Activated naive CD4-positive, alpha-beta T cell treated with anti-CD3 and anti-CD28 coated beads, Interleukin-2, amount 50 U/mL, for 24 hours (primary cell): ENCODE data around the gene RREB1.
"Not testable (repeated sequence)": the region's sequence is repeated elsewhere in the genome, so short reads cannot be mapped to it uniquely, and the experiment has no call there.

Experiments
- H3K27ac Mint-ChIP-seq: one replicate; pipeline ENCODE4 v1.8.0; 2021; ENCODE audit warnings: mild to moderate bottlenecking, mixed read lengths
- H3K27me3 Mint-ChIP-seq: one replicate; pipeline ENCODE4 v1.8.0; 2021; ENCODE audit warnings: mixed read lengths
- H3K36me3 Mint-ChIP-seq: one replicate; pipeline ENCODE4 v1.8.0; 2021; ENCODE audit warnings: mixed read lengths
- H3K4me1 Mint-ChIP-seq: one replicate; pipeline ENCODE4 v1.8.0; 2021; ENCODE audit warnings: mixed read lengths
- H3K4me3 Mint-ChIP-seq: one replicate; pipeline ENCODE4 v1.8.0; 2021; ENCODE audit warnings: mild to moderate bottlenecking, mixed read lengths
- H3K9me3 Mint-ChIP-seq: one replicate; pipeline ENCODE4 v1.8.0; 2021; ENCODE audit warnings: mixed read lengths

The RREB1 gene

DNA sequence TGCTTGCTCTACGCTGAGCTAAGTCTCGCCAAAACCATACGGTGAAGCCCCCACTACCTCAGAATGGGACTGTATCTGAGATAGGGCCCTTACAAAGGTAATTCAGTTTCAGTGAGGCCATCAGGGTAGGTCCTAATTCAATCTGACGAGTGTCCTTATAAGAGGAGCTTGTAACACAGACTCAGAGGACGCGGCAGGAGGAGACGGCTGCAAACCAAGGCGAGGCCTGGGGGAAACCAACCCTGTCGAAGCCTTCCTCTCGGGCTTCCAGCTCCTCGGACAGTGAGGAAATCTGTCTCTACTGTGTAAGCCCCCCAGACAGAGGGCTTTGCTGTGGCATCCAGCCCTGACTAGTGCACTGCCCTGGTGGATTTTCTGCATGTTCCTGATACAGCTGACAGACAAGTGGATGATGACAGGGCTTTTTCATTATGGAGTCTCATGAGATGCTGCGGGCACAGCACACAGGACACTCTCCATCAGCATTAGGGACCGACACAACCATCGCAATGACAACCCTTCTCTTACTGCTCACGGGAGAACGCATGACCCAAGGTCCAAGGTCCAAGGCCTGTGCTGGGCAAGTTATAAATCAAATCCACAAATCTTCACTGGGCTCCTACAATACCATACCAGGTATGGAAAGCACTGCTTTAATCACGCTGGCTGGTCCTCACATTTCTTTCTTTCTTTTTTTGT, 157.1 kb downstream of the RREB1 start:
- Mint-ChIP-seq H3K9me3 (no peaks in the 10 kb centered on the region), H3K4me1 (peaks cover 17% of the 10 kb centered on the region), H3K4me3 (no peak overlapping the region), H3K27ac (no peak overlapping the region), H3K36me3 (no peaks in the 10 kb centered on the region), H3K27me3 (peaks cover 8% of the 10 kb centered on the region)

DNA sequence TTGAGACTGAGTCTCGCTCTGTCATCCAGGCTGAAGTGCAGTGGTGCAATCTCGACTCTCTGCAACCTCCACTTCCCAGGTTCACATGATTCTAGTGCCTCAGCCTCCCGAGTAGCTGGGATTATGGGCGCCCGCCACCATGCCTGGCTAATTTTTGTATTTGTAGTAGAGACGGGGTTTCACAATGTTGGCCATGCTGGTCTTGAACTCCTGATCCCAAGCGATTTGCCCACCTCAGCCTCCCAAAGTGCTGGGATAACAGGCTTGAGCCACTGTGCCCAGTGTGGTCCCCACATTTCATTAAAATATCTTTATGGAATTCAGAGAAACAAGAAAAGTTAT, 157.6 kb downstream of the RREB1 start:
- H3K27ac Mint-ChIP-seq, H3K9me3 Mint-ChIP-seq, H3K27me3 Mint-ChIP-seq, H3K4me3 Mint-ChIP-seq, H3K36me3 Mint-ChIP-seq: not testable (repeated sequence)
- peaks cover 16% of the 10 kb centered on the region for H3K4me1 Mint-ChIP-seq

DNA sequence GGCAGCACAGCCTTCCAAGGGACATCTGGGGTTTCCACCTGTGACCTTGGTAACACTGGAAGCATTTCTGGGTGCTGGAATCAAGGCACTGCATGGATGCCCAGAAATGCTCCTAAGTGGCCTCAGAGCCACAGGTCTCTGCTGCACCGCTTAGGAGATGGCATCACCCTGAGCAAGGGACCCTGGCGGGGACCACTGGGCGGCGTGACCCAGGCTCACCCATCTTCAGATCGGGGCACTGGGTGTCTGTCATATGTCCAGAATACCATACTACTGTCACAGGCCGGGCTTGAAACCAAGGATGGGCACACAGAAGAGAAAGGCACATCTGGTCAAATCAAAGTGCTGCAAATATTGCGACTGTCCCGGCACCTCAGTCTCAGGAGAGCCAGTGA, 159.3 kb downstream of the RREB1 start:
- Mint-ChIP-seq H3K36me3 (no peaks in the 10 kb centered on the region), H3K9me3 (no peaks in the 10 kb centered on the region), H3K27ac (no peak overlapping the region), H3K4me1 (peaks cover 4% of the 10 kb centered on the region), H3K4me3 (no peak overlapping the region), H3K27me3 (no peaks in the 10 kb centered on the region)

DNA sequence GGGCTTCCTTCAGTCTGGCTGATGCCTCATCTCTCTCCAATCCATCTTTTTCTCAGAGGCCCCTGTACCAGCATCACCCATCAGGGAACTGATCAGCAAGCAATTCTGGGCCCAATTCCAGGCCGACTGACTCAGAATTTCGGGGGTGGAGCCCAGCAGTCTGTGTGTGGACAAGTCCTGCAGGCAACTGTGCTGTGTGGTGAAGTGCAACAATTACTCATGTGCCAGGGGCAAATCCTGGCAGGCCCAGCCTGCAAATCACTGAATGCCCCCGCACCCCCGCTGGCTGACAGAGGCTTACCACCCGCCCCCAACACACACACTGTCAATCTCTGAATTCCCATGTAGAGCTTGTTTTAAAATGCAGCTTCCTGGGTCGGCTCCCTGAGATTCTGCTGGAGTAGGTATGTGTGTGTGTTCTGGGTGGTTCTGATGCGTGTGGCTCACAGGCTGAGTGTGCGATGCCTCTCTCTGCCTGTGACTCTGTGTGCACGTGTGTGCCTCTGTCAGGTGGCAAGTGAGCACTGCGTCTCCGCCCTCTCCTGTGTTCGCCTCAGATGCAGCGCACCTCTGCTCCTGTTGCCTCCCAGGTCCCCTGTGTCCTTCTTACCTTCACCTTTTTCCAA, 159.8 kb downstream of the RREB1 start:
- Mint-ChIP-seq H3K27me3 (no peaks in the 10 kb centered on the region), H3K36me3 (no peaks in the 10 kb centered on the region), H3K27ac (no peak overlapping the region), H3K4me1 (no peaks in the 10 kb centered on the region), H3K4me3 (no peak overlapping the region), H3K9me3 (no peaks in the 10 kb centered on the region)

DNA sequence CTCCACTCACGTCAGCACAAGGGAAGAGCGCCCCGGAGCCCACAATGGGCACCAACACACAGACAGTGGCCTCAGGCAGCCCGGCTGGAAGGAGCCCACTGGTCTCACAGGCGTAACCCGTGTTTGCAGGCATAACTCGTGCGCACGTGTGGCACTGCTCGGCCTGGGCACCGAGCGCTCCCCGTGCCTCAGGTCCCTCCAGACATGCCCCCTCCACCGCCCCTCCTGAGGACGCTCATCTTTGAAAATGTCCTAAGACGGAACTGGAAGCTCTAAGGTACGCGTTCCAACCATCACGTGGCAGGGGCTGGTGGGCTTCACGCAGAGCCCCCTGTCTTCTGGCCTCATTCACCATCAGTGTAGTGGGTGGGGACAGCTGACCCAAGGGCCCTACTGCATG, 160.6 kb downstream of the RREB1 start:
- Mint-ChIP-seq H3K9me3 (no peaks in the 10 kb centered on the region), H3K27me3 (no peaks in the 10 kb centered on the region), H3K4me3 (no peak overlapping the region), H3K27ac (no peak overlapping the region), H3K4me1 (no peaks in the 10 kb centered on the region), H3K36me3 (no peaks in the 10 kb centered on the region)

DNA sequence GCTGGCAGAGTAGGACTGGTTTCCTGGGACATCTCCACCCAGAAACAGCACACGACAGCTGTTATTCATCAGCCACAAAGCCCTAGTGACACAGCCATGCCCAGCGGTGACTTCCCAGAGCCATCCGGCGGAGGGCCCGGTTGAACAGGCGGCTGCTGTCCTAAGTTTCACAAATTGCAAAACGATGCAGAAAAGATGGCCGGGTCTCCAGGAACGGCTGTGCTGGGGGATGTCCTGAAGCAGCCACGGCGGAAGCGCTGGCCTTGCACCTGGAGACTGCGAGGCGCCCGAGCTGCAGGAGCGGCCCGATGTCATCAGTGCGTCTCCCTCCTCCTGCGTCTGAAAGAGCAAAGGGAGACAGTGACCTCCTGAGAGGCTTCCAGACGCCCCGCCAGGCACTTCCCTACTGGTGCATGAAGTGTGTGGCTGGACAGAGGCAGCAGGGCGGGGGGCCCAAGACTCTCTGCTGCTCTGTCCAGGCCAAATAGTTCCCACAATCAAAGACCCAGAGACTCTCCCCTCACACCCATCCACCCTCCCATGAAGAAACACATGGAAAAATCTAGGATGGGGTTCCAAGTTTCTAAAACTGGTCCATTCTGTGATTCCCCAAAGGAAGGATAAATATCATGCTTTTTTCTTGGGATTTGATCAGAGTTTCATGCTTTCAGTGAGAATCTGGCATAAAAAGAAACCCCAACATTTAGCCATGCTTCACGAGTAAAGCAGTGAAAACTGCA, 161.2 kb downstream of the RREB1 start:
- no peak overlapping the region for H3K4me3 Mint-ChIP-seq

DNA sequence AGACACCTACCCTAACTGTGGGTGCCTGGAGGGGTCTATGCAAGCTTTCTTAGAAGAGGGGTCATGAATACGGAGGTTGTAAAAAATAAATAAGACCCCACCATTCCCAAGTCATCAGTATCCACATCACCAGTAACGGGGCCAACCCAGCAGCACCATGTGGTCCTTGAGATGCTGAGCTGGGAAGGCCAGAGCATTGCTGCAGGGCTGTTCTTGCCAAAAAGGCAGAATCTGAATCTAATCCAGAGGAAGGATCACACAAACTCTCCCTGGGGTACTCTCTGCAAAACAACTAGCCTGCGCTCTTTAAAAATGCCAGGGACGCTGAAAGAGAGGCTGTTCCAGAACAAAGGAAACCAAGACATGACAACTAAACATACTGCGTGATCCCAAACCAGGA, 162.1 kb downstream of the RREB1 start:
- no peak overlapping the region for H3K4me3 Mint-ChIP-seq
- no peaks in the 10 kb centered on the region for H3K9me3 Mint-ChIP-seq
- H3K4me1 Mint-ChIP-seq = no peaks in the 10 kb centered on the region
- H3K27ac Mint-ChIP-seq = no peak overlapping the region
- no peaks in the 10 kb centered on the region for H3K36me3 Mint-ChIP-seq
- no peaks in the 10 kb centered on the region for H3K27me3 Mint-ChIP-seq

More for the DNA sequence above, 161.2 kb downstream of the RREB1 start:
- no peaks in the 10 kb centered on the region for H3K4me1 Mint-ChIP-seq
- no peaks in the 10 kb centered on the region for H3K9me3 Mint-ChIP-seq
- no peaks in the 10 kb centered on the region for H3K36me3 Mint-ChIP-seq
- H3K27me3 Mint-ChIP-seq = no peaks in the 10 kb centered on the region
- no peak overlapping the region for H3K27ac Mint-ChIP-seq

DNA sequence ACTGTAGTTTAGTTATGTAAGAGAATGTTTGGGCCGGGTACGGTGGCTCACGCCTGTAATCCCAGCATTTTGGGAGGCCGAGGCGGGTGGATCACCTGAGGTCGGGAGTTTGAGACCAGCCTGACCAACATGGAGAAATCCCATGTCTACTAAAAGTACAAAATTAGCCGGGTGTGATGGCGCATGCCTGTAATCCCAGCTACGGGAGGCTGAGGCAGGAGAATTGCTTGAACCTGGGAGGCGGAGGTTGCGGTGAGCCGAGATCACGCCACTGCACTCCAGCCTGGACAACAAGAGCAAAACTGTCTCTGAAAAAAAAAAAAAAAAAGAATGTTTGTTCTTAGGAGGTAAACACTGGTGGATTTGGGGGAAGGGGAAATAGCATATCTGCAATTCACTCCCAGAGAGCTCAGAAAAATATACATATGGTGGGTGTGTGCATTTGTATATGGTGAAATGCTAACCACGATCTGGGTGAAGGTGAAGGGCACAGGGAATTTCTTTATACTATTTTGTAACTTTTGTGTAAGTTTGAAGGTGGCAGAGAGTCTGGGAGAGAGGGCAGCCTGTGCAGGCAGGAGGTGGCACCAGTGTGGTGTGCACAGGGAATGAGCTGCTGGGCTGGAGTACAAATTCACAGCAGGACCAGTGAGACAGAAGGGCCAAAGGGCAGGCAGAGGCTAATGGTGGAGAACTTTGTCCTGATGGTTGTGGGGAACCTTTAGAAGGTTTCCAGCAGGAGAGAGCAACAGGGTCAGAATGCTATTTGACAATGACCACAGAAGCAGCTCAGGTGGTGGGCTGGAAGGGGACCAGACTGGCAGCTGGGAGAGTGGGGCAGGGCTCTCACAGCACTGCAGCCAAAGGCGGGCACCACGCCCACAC, 162.8 kb downstream of the RREB1 start:
- Mint-ChIP-seq H3K4me3 (no peak overlapping the region), H3K27ac (peak overlapping the region; percentile 51), H3K9me3 (no peaks in the 10 kb centered on the region), H3K4me1 (no peaks in the 10 kb centered on the region), H3K27me3 (no peaks in the 10 kb centered on the region), H3K36me3 (no peaks in the 10 kb centered on the region)

DNA sequence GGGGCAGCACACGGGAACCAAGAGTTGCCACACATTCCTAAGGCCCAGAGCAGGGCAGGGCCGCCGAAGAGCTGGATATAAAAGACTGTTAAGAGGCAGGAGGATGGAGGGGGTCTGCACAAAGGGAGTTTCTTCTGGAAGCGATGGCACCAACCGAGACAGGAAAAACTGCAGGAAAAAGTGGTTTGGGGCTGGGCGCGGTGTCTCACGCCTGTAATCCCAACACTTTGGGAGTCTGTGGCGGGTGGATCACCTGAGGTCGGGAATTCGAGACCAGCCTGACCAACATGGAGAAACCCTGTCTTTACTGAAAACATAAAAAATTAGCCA, 163.4 kb downstream of the RREB1 start:
- no peak overlapping the region for H3K4me3 Mint-ChIP-seq
- H3K36me3 Mint-ChIP-seq = no peaks in the 10 kb centered on the region
- peaks cover 5% of the 10 kb centered on the region for H3K4me1 Mint-ChIP-seq
- H3K27ac Mint-ChIP-seq = peak overlapping the region; percentile 51
- no peaks in the 10 kb centered on the region for H3K9me3 Mint-ChIP-seq
- no peaks in the 10 kb centered on the region for H3K27me3 Mint-ChIP-seq

DNA sequence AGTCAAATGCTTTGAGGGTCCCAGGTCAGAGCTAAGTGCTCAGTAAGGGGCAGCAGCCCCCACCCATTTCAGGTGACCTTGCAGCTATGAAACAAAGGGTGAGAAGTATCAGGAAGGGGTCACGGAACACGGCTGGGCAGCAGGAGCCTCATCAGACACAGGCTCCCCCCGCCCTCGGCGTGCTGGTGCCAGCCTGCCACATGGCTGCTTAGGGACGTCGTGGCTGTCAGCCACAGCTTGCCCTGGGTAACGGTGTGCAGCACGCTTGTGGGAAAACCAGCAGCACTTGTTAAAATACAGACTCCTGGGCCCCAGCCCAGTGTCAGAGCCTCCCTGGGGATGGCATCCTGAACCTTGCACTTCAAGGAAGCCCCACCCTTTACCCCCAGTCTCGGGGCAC, 165.9 kb downstream of the RREB1 start:
- Mint-ChIP-seq H3K36me3 (no peaks in the 10 kb centered on the region), H3K4me1 (peaks cover 5% of the 10 kb centered on the region), H3K9me3 (no peaks in the 10 kb centered on the region), H3K4me3 (no peak overlapping the region), H3K27me3 (no peaks in the 10 kb centered on the region), H3K27ac (no peak overlapping the region)

DNA sequence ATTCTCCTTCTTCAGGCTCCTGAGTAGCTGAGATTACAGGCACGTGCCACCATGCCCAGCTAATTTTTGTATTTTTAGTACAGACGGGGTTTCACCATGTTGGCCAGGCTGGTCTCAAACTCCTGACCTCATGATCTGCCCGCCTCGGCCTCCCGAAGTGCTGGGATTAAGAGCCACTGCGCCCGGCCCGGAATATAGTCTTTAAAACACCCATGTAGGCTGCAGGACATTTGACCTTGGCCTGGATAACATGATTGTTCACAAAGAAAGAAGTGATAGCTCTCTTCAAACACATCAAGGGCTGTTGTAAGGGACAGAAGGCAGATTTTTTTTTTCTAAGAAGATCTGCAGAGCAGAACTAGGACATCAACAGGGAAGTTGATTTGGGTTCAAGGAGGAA, 166.8 kb downstream of the RREB1 start:
- H3K4me3 Mint-ChIP-seq, H3K27ac Mint-ChIP-seq, H3K4me1 Mint-ChIP-seq, H3K36me3 Mint-ChIP-seq, H3K27me3 Mint-ChIP-seq, H3K9me3 Mint-ChIP-seq: not testable (repeated sequence)

DNA sequence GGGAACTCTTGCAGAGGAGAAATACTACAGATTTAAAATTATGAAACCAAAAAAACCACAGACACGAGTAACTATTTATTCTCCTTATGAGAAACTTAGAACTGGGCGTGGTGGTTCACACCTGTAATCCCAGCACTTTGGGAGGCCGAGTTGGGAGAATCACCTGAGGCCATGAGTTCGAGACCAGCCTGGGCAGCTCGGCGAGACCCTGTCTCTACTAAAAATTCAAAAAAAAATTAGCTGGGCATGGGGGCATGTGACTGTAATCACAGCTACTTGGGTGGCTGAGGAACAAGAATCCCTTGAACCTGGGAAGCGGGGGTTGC, 168.4 kb downstream of the RREB1 start:
- H3K4me1 Mint-ChIP-seq = peaks cover 12% of the 10 kb centered on the region
- H3K27me3 Mint-ChIP-seq = no peaks in the 10 kb centered on the region
- no peak overlapping the region for H3K27ac Mint-ChIP-seq
- H3K36me3 Mint-ChIP-seq = no peaks in the 10 kb centered on the region
- no peak overlapping the region for H3K4me3 Mint-ChIP-seq
- H3K9me3 Mint-ChIP-seq = no peaks in the 10 kb centered on the region

DNA sequence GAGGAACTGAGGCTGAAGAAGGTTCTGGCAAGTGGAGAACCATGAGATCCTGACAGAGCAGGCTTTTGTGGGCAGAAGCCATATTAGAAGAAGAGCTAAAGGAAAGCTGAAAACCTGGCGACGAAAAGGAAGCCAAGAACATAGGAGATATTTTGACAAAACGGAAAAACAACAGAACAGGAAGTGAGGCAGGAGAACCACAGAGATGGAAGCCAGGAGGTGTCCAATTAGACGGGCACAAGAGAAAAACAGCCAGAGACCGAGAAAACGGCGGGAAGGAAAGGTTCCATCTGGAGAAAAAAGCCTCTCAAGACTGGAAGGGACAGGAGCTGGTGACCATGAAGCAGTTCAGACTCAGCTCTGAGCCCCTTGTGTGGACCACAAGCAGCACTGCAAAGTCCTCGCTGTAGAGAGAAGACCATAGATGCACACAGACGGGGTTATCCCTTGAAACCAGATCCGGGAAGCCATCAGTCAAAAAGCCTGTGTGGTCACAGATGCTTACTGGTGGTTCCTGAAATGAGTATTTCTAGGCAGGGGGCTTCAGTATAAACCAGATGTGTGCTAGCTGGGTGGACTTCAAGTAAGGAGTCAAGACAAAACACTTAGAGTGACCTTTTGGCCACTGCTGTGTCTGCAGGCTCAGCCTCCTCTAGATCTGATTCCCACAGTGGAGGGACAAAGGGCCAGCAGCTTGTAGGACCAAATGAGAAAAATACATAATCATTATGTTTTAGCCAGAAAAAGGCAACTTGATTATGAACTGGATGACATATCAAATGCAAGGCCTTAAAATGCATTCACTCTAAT, 174.5 kb downstream of the RREB1 start:
- Mint-ChIP-seq H3K4me3 (peak overlapping the region; percentile 53), H3K27me3 (no peaks in the 10 kb centered on the region), H3K36me3 (peaks cover 7% of the 10 kb centered on the region), H3K4me1 (peaks cover 32% of the 10 kb centered on the region), H3K9me3 (no peaks in the 10 kb centered on the region), H3K27ac (peak overlapping the region; percentile 95)

DNA sequence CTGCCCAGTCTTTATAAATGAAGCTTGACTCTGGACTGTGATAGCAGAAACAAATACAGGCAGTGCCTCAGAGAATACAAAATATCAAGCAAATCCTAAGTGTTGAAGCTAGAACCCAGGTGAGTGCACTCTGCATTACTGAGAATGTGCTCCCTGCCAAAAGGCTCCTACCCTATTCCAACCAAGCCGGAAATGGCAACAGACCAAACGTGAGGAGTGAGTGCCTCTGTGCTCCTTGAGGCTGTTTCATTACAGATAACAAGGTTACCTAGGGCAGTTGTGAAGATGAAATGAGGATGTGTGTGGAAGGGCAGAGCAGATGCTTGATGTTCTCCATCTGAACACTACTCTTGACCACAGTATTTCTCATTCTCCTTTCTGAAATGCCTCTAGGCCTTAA, 175.9 kb downstream of the RREB1 start:
- Mint-ChIP-seq H3K9me3 (no peaks in the 10 kb centered on the region), H3K4me3 (no peak overlapping the region), H3K27me3 (no peaks in the 10 kb centered on the region), H3K27ac (peak overlapping the region; percentile 57), H3K36me3 (peaks cover 11% of the 10 kb centered on the region), H3K4me1 (peaks cover 32% of the 10 kb centered on the region)

DNA sequence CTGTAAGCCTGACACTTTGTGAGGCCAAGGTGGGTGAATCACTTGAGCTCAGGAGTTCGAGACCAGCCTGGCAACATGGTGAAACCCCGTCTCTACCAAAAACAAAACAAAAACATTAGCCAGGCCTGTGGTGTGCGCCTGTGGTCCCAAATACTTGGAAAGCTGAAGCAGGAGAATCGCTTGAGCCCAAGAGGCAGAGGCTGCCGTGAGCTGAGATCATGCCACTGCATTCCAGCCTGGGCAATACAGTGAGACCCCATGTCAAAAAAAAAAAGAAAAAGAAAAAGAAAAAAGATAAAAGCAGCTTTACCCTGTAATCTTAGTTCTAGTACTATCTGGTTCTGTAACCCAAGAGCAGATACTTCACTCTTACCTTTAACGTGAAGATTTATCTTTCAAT, 177.7 kb downstream of the RREB1 start:
- no peaks in the 10 kb centered on the region for H3K27me3 Mint-ChIP-seq
- peaks cover 11% of the 10 kb centered on the region for H3K36me3 Mint-ChIP-seq
- H3K4me1 Mint-ChIP-seq = peaks cover 29% of the 10 kb centered on the region
- H3K4me3 Mint-ChIP-seq = no peak overlapping the region
- H3K9me3 Mint-ChIP-seq = no peaks in the 10 kb centered on the region
- H3K27ac Mint-ChIP-seq = no peak overlapping the region
